HepG2 (cell line): ENCODE results near the gene RGS7. TPM values are rescaled to one million over a fixed set of nuclear protein-coding genes. Genes with fewer than 3 reads are reported as not detected.

Source experiments
- ATAC-seq: fragments of 200-7000 bp; cut with Tn5 transposase; 3 replicates; pipeline ENCODE4 v1.9.1; 2020; ENCODE audit warnings: mild to moderate bottlenecking, moderate library complexity
- BruUV-seq: library from RNA; stranded (reverse); fragments of 400-500 nt; replicated peaks from 2 replicates; lab custom pipeline; 2021; lab: Mats Ljungman, UMichigan
- CTCF ChIA-PET: fragments of 300-600 bp; formaldehyde crosslinking; extraction: SDS; loops from one replicate; lab custom pipeline; 2021; ENCODE audit warnings: low total read pairs, inconsistent platforms, low intra/inter-chr PET ratio; lab: Yijun Ruan, JAX
- POLR2A ChIA-PET: fragments of 350-600 bp; sonication (Branson Sonifier 250); formaldehyde crosslinking; loops from one replicate; lab custom pipeline; 2020; ENCODE audit warnings: antibody characterized with exemption, inconsistent platforms; lab: Yijun Ruan, JAX
- DNase-seq: peaks from one replicate; pipeline ENCODE4 v3.0.0-alpha.2; 2015; ENCODE audit warnings: low spot score
- FAIRE-seq: peaks from 3 replicates; lab custom pipeline; 2011; peaks lifted over from hg19 to GRCh38; lab: Jason Lieb, UNC
- H2AFZ ChIP-seq: one replicate; pipeline ENCODE4 v1.6.1; 2011; ENCODE audit warnings: low read length, inconsistent platforms
- H3K27ac ChIP-seq: fragments of 300-600 bp; 3 replicates; pipeline ENCODE4 v1.8.0; 2011; ENCODE audit warnings: mixed run types, mild to moderate bottlenecking, mixed read lengths, low read length, inconsistent platforms; ENCODE audit not compliant: insufficient read depth; ENCODE audit errors: extremely low read length
- H3K27me3 ChIP-seq, 2 experiments: fragments of 200-600 bp in 1 of 2; 2 replicates in 1 of 2; 3 replicates in 1 of 2; pipeline versions ENCODE4 v1.6.0 to v1.8.0; 2011; ENCODE audit warnings: low read length in 2 of 2, mild to moderate bottlenecking in 2 of 2, moderate library complexity in 2 of 2, inconsistent platforms in 1 of 2; ENCODE audit not compliant: insufficient read depth in 2 of 2, control insufficient read depth in 1 of 2
- H3K36me3 ChIP-seq, 2 experiments: fragments of 200-600 bp in 1 of 2; replicated peaks in 1 of 2; 2 replicates in 1 of 2; 3 replicates in 1 of 2; pipeline versions ENCODE4 v1.5.1 to v1.8.0; 2011; ENCODE audit warnings: low read length in 2 of 2, inconsistent platforms in 1 of 2; ENCODE audit not compliant: insufficient read depth in 2 of 2, control insufficient read depth in 1 of 2
- H3K4me1 ChIP-seq: 2 replicates; pipeline ENCODE4 v1.5.1; 2012; ENCODE audit warnings: low read length, inconsistent platforms; ENCODE audit not compliant: insufficient read depth
- H3K4me2 ChIP-seq: 2 replicates; pipeline ENCODE4 v1.6.0; 2011; ENCODE audit warnings: low read depth, low read length, inconsistent platforms
- H3K4me3 ChIP-seq, 3 experiments: fragments of 200-600 bp in 1 of 3; sonication (generic), shearing (Covaris generic) in 1 of 3; replicated peaks in 1 of 3; 2 replicates each; pipeline ENCODE4 v1.5.1; 2011 to 2016; ENCODE audit warnings: low read length in 3 of 3, inconsistent platforms in 2 of 3, low read depth in 2 of 3, mild to moderate bottlenecking in 2 of 3, control low read depth in 1 of 3, mixed read lengths in 1 of 3; ENCODE audit not compliant: insufficient read depth in 1 of 3
- H3K79me2 ChIP-seq: one replicate; pipeline ENCODE4 v1.6.1; 2011; ENCODE audit warnings: low read length, inconsistent platforms; ENCODE audit not compliant: insufficient read depth
- H3K9ac ChIP-seq: 2 replicates; pipeline ENCODE4 v1.6.0; 2011; ENCODE audit warnings: mild to moderate bottlenecking, low read depth, low read length, inconsistent platforms; ENCODE audit not compliant: insufficient read depth
- H3K9me3 ChIP-seq: 2 replicates; pipeline ENCODE4 v1.5.1; 2012; ENCODE audit warnings: mild to moderate bottlenecking, low read length
- H4K20me1 ChIP-seq: 2 replicates; pipeline ENCODE4 v1.6.0; 2011; ENCODE audit warnings: inconsistent platforms, mild to moderate bottlenecking, low read length, moderate library complexity; ENCODE audit not compliant: insufficient read depth
- AGO1 ChIP-seq: fragments of 200-400 bp; formaldehyde crosslinking; IDR thresholded peaks from 2 replicates; pipeline ENCODE4 v1.6.1; 2017; ENCODE audit warnings: mild to moderate bottlenecking, low read depth, low read length, moderate library complexity; ENCODE audit not compliant: poor library complexity, severe bottlenecking
- FOXK1 ChIP-seq: sonication (generic); formaldehyde crosslinking; IDR thresholded peaks from 2 replicates; pipeline ENCODE4 v1.4.0; 2020; ENCODE audit warnings: low read depth, missing genetic modification reagents, borderline replicate concordance
- GATAD1 ChIP-seq: IDR thresholded peaks from 2 replicates; pipeline ENCODE4 v1.6.1; 2016; ENCODE audit warnings: missing genetic modification reagents, missing compliant biosample characterization
- HNF4G ChIP-seq, 2 experiments: sonication (generic) in 1 of 2; formaldehyde crosslinking in 1 of 2; IDR thresholded peaks; 2 replicates each; pipeline versions ENCODE4 v1.4.0 to v1.6.1; 2011 to 2020; ENCODE audit warnings: borderline replicate concordance in 2 of 2, low read depth in 2 of 2, mild to moderate bottlenecking in 2 of 2, low read length in 1 of 2, missing genetic modification reagents in 1 of 2, moderate library complexity in 1 of 2
- JUND ChIP-seq: sonication (generic); formaldehyde crosslinking; IDR thresholded peaks from 2 replicates; pipeline ENCODE4 v1.8.0; 2022; ENCODE audit warnings: mild to moderate bottlenecking, missing genetic modification reagents
- LCORL ChIP-seq, 2 experiments: fragments of 450-650 bp in 1 of 2; sonication (generic) in 1 of 2; formaldehyde crosslinking in 1 of 2; IDR thresholded peaks; 2 replicates each; pipeline versions ENCODE4 v1.5.0 to v1.6.1; 2017 to 2020; ENCODE audit warnings: antibody characterized with exemption in 1 of 2, missing genetic modification reagents in 1 of 2
- MEIS2 ChIP-seq: sonication (generic); formaldehyde crosslinking; IDR thresholded peaks from 2 replicates; pipeline ENCODE4 v1.9.0; 2021; ENCODE audit warnings: mild to moderate bottlenecking, missing genetic modification reagents
- MYC ChIP-seq: sonication (generic); formaldehyde crosslinking; IDR thresholded peaks from 2 replicates; pipeline ENCODE4 v1.9.0; 2021; ENCODE audit warnings: missing genetic modification reagents, borderline replicate concordance
- NRL ChIP-seq: sonication (generic); formaldehyde crosslinking; IDR thresholded peaks from 2 replicates; pipeline ENCODE4 v1.5.0; 2020; ENCODE audit warnings: missing genetic modification reagents, mild to moderate bottlenecking, moderate library complexity, borderline replicate concordance
- RAD51 ChIP-seq: fragments of 450-650 bp; IDR thresholded peaks from 2 replicates; pipeline ENCODE4 v1.6.1; 2016; ENCODE audit warnings: borderline replicate concordance
- SNAI1 ChIP-seq: sonication (generic); formaldehyde crosslinking; IDR thresholded peaks from 2 replicates; pipeline ENCODE4 v1.5.0; 2020; ENCODE audit warnings: mild to moderate bottlenecking, missing genetic modification reagents, borderline replicate concordance
- SP1 ChIP-seq, 2 experiments: fragments of 450-650 bp in 1 of 2; sonication (generic) in 1 of 2; formaldehyde crosslinking in 1 of 2; IDR thresholded peaks; 2 replicates each; pipeline versions ENCODE4 v1.4.0 to v1.6.1; 2016 to 2020; ENCODE audit warnings: missing genetic modification reagents in 1 of 2
- U2AF1 ChIP-seq: fragments of 200-400 bp; formaldehyde crosslinking; optimal IDR thresholded peaks from 2 replicates; pipeline ENCODE3; 2017; ENCODE audit warnings: mild to moderate bottlenecking, low read depth, low read length
- ZBTB20 ChIP-seq: sonication (generic); formaldehyde crosslinking; IDR thresholded peaks from 2 replicates; pipeline ENCODE4 v1.8.1; 2023; ENCODE audit warnings: missing genetic modification reagents, low read depth, mild to moderate bottlenecking, borderline replicate concordance
- ZC3H13 ChIP-seq: sonication (generic); formaldehyde crosslinking; IDR thresholded peaks from 2 replicates; pipeline ENCODE4 v1.8.1; 2023; ENCODE audit warnings: mild to moderate bottlenecking, missing genetic modification reagents, moderate library complexity
- ZFX ChIP-seq: sonication (generic); formaldehyde crosslinking; IDR thresholded peaks from 2 replicates; pipeline ENCODE4 v1.4.0; 2020; ENCODE audit warnings: mild to moderate bottlenecking, low read depth, missing genetic modification reagents, moderate library complexity
- ZNF234 ChIP-seq: sonication (generic); formaldehyde crosslinking; conservative IDR thresholded peaks from 2 replicates; pipeline ENCODE4 v1.5.1; 2020; ENCODE audit warnings: mild to moderate bottlenecking, missing genetic modification reagents
- ZNF274 ChIP-seq: sonication (generic); formaldehyde crosslinking; IDR thresholded peaks from 2 replicates; pipeline ENCODE4 v1.5.1; 2020; ENCODE audit warnings: mild to moderate bottlenecking, missing genetic modification reagents
- ZNF367 ChIP-seq: sonication (generic); formaldehyde crosslinking; IDR thresholded peaks from 2 replicates; pipeline ENCODE4 v1.4.0; 2020; ENCODE audit warnings: missing genetic modification reagents, borderline replicate concordance
- ZNF549 ChIP-seq: sonication (generic); formaldehyde crosslinking; IDR thresholded peaks from 2 replicates; pipeline ENCODE4 v1.5.0; 2020; ENCODE audit warnings: missing genetic modification reagents
- WGBS: methylation state at CpG from one replicate; pipeline ENCODE4 v1.1.6; 2017; ENCODE audit warnings: low lambda C conversion rate; 5-methylcytosine and 5-hydroxymethylcytosine counted together
- in situ Hi-C: cut with HindIII; loops from 2 replicates; pipeline ENCODE4 v1.10.0; 2017; ENCODE audit warnings: low pct_unique_long_range_greater_than_20kb; ENCODE audit not compliant: extremely low pct_ligation_motif_present
- intact Hi-C: fragments of 100-400 bp; cut with micrococcal nuclease; formaldehyde crosslinking; loops from one replicate; pipeline ENCODE4 v1.10.0; 2022; ENCODE audit not compliant: unreplicated experiment
- polyA plus RNA-seq, 8 experiments: library from polyadenylated mRNA; depleted of rRNA in 3 of 8; stranded (reverse) in 7 of 8; unstranded in 1 of 8; fragments of >200 nt; fragmentation: Illumina TruSeq in 4 of 8; extraction: Trizol in 4 of 8; gene quantifications; 2 replicates each; pipeline versions ENCODE4 v1.2.1 to v1.2.3, GENCODE V29; 2011 to 2016; ENCODE audit warnings: low read depth in 4 of 8, missing spikeins in 1 of 8, mixed read lengths in 1 of 8; ENCODE audit not compliant: insufficient read depth in 1 of 8
- total RNA-seq, 5 experiments: library from RNA; depleted of rRNA; stranded (reverse); fragments of >200 nt; fragmentation: Illumina TruSeq; extraction: Trizol; gene quantifications; 2 replicates each; pipeline ENCODE4 v1.2.3, GENCODE V29; 2016; ENCODE audit warnings: low read depth in 1 of 5
- TF ChIP-seq, protein P1 (sequence below): sonication (generic); formaldehyde crosslinking; IDR thresholded peaks from 2 replicates; pipeline ENCODE4 v1.5.0; 2020; ENCODE audit warnings: missing genetic modification reagents, mild to moderate bottlenecking, borderline replicate concordance

RGS7 gene
- total and polyA plus RNA-seq, 2 of the 13 experiments (the other 11 are each of a cell fraction or from before 2014, with no cell fraction given), result not detected

GRCh38 chr1:241063276-241063675, 293.7 kb downstream of the RGS7 start (continued):
- TF ChIP-seq SP1 (IDR thresholded peaks at IDR 0.05) (no peak), SP1 (CRISPR knock-in tag; IDR thresholded peaks at IDR 0.05) (no peak), RAD51 (no peak), SNAI1 (CRISPR knock-in tag) (no peak), ZC3H13 (CRISPR knock-in tag) (no peak)
- TF ChIP-seq, all 625 proteins: peak for 0

DNA sequence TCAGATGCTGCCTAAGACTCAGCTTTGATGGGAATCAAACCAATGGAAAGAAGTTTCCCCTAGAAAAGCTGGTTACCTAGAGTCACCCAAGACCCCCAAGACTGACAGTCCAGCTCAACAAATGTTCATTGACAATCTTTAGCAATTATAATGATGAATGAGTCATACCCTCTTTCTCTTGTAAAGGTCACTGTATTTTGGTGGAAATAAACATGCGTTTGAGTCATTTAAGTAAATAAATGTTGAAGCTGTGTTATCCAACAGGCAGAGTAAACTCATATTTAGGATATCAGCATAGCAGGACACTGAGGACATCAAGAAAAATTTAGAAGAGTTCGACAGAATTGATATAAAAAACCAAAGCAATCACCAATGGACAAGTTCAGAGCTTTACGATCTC, 295.9 kb downstream of the RGS7 start:
- intact Hi-C loops, result no loop called here
- no peak for DNase-seq
- ChIA-PET CTCF (no interaction called here), POLR2A (no interaction called here)
- in situ Hi-C loops, result no loop called here
- Histone ChIP-seq H2AFZ (no peak overlapping the region), H3K27ac (no peak overlapping the region), H3K9me3 (no peaks in the 10 kb centered on the region), H3K4me1 (no peaks in the 10 kb centered on the region), H4K20me1 (no peaks in the 10 kb centered on the region), H3K4me2 (no peak overlapping the region), H3K27me3 (no peaks in the 10 kb centered on the region), H3K9ac (no peak overlapping the region), H3K79me2 (no peaks in the 10 kb centered on the region), H3K4me3 (no peak overlapping the region), H3K36me3 (no peaks in the 10 kb centered on the region)
- TF ChIP-seq LCORL (IDR thresholded peaks at IDR 0.05) (no peak), LCORL (CRISPR knock-in tag; IDR thresholded peaks at IDR 0.05) (no peak), MEIS2 (CRISPR knock-in tag) (no peak), FOXK1 (CRISPR knock-in tag) (no peak), ZNF234 (CRISPR knock-in tag) (no peak), ZFX (CRISPR knock-in tag) (no peak), GATAD1 (no peak), MYC (CRISPR knock-in tag) (no peak), ZNF549 (no peak), NRL (CRISPR knock-in tag) (no peak), ZNF274 (CRISPR knock-in tag) (no peak), ZNF367 (CRISPR knock-in tag) (no peak), ZBTB20 (CRISPR knock-in tag) (no peak), HNF4G (IDR thresholded peaks at IDR 0.05; ENCODE audit: borderline replicate concordance, low read depth, low read length) (no peak), HNF4G (CRISPR knock-in tag; IDR thresholded peaks at IDR 0.05; ENCODE audit: borderline replicate concordance, low read depth) (no peak), JUND (CRISPR knock-in tag) (no peak), AGO1 (no peak), U2AF1 (no peak)
- TF ChIP-seq, protein P1, sequence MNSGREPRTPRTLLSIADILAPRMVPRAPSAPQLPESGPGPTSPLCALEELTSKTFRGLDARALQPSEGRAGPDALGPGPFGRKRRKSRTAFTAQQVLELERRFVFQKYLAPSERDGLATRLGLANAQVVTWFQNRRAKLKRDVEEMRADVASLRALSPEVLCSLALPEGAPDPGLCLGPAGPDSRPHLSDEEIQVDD (CRISPR knock-in tag), result no peak
- BruUV-seq, result no TSS peak
- no peak for FAIRE-seq
- ATAC-seq, result no peak
- 34% methylated on average over 3 of the region's 3 CpGs for WGBS
